ENCODE results near the gene CLTRN. TPM values are rescaled to one million over a fixed set of nuclear protein-coding genes. Genes with fewer than 3 reads are reported as not detected.

The CLTRN gene
- total and polyA plus RNA-seq, 2 of the 13 experiments (the other 11 are each of a cell fraction or from before 2014, with no cell fraction given): 0.37 to 0.53 TPM

DNA sequence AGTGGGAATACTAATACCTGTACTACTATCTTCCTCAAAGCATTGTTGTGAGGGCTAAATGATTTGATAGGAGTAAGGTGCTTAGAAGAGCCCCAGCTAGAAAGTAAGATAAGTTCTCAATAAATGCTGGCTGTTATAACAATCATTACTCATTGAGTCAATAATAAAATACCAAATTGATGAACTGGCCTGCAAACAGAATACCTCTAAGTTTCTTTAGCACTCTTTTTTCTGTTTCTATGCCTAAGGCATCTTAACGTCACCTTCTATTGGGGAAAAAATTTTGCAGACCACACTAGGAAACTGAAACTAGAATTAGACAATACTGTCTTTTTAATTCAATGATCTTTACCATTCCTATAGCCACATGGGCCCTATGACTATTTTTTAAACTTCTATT, 1.2 kb downstream of the CLTRN start:
- DNase-seq (ENCODE audit: low spot score): no peak
- no peak overlapping the region for H3K4me2 ChIP-seq (ENCODE audit: low read depth, low read length)
- 0 out of 2 replicates have a peak, but pooled peaks cover 11% of the 10 kb centered on the region for H3K4me1 ChIP-seq (ENCODE audit: insufficient read depth, low read length)
- ATAC-seq: no peak
- no peaks in the 10 kb centered on the region for H3K79me2 ChIP-seq (ENCODE audit: insufficient read depth, low read length)
- no peak overlapping the region for H3K9ac ChIP-seq (ENCODE audit: insufficient read depth, low read depth, low read length)
- intact Hi-C loops (cut with micrococcal nuclease; ENCODE audit: unreplicated experiment) (no loop called here), in situ Hi-C loops (cut with HindIII; ENCODE audit: extremely low pct_ligation_motif_present, low pct_unique_long_range_greater_than_20kb) (no loop called here)
- FAIRE-seq: no peak
- no peak overlapping the region for H2AFZ ChIP-seq (ENCODE audit: low read length)
- no peaks in the 10 kb centered on the region for H3K27me3 ChIP-seq (ENCODE audit: control insufficient read depth in 1 of 2, insufficient read depth in 2 of 2, low read length in 2 of 2)
- BruUV-seq (replicated peaks): no TSS peak
- H3K36me3 ChIP-seq (replicated peaks in 1 of 2; ENCODE audit: control insufficient read depth in 1 of 2, insufficient read depth in 2 of 2, low read length in 2 of 2): no peaks in the 10 kb centered on the region
- TF ChIP-seq ARHGAP35 (CRISPR knock-in tag; IDR thresholded peaks at IDR 0.05; ENCODE audit: borderline replicate concordance) (no peak), SNAI1 (CRISPR knock-in tag; IDR thresholded peaks at IDR 0.05; ENCODE audit: borderline replicate concordance) (no peak), ZNF749 (CRISPR knock-in tag; IDR thresholded peaks at IDR 0.05; ENCODE audit: borderline replicate concordance) (no peak), MAFK (conservative IDR thresholded peaks at IDR 0.05 in 1 of 2, IDR thresholded peaks at IDR 0.05 in 1 of 2; ENCODE audit: low read length in 2 of 2) (no peak), ZNF562 (CRISPR knock-in tag; IDR thresholded peaks at IDR 0.05; ENCODE audit: borderline replicate concordance) (no peak), ZNF891 (CRISPR knock-in tag; IDR thresholded peaks at IDR 0.05) (no peak), PLSCR1 (CRISPR knock-in tag; IDR thresholded peaks at IDR 0.05; ENCODE audit: borderline replicate concordance) (no peak), ZBTB7B (CRISPR knock-in tag; IDR thresholded peaks at IDR 0.05) (no peak), ZNF10 (CRISPR knock-in tag; IDR thresholded peaks at IDR 0.05; ENCODE audit: borderline replicate concordance, low read depth) (no peak), ZNF549 (CRISPR knock-in tag; IDR thresholded peaks at IDR 0.05) (no peak), ZNF546 (CRISPR knock-in tag; conservative IDR thresholded peaks at IDR 0.05) (no peak), ZNF607 (CRISPR knock-in tag; IDR thresholded peaks at IDR 0.05; ENCODE audit: borderline replicate concordance) (no peak), ZFAT (CRISPR knock-in tag; conservative IDR thresholded peaks at IDR 0.05) (no peak), EED (CRISPR knock-in tag; IDR thresholded peaks at IDR 0.05) (no peak), CCDC6 (CRISPR knock-in tag; IDR thresholded peaks at IDR 0.05) (no peak), ZNF33B (CRISPR knock-in tag; IDR thresholded peaks at IDR 0.05) (no peak), KLF13 (CRISPR knock-in tag; IDR thresholded peaks at IDR 0.05) (no peak)
- TF ChIP-seq, protein P1, sequence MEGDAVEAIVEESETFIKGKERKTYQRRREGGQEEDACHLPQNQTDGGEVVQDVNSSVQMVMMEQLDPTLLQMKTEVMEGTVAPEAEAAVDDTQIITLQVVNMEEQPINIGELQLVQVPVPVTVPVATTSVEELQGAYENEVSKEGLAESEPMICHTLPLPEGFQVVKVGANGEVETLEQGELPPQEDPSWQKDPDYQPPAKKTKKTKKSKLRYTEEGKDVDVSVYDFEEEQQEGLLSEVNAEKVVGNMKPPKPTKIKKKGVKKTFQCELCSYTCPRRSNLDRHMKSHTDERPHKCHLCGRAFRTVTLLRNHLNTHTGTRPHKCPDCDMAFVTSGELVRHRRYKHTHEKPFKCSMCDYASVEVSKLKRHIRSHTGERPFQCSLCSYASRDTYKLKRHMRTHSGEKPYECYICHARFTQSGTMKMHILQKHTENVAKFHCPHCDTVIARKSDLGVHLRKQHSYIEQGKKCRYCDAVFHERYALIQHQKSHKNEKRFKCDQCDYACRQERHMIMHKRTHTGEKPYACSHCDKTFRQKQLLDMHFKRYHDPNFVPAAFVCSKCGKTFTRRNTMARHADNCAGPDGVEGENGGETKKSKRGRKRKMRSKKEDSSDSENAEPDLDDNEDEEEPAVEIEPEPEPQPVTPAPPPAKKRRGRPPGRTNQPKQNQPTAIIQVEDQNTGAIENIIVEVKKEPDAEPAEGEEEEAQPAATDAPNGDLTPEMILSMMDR (CRISPR knock-in tag; IDR thresholded peaks at IDR 0.05): no peak
- TF ChIP-seq, protein P2, sequence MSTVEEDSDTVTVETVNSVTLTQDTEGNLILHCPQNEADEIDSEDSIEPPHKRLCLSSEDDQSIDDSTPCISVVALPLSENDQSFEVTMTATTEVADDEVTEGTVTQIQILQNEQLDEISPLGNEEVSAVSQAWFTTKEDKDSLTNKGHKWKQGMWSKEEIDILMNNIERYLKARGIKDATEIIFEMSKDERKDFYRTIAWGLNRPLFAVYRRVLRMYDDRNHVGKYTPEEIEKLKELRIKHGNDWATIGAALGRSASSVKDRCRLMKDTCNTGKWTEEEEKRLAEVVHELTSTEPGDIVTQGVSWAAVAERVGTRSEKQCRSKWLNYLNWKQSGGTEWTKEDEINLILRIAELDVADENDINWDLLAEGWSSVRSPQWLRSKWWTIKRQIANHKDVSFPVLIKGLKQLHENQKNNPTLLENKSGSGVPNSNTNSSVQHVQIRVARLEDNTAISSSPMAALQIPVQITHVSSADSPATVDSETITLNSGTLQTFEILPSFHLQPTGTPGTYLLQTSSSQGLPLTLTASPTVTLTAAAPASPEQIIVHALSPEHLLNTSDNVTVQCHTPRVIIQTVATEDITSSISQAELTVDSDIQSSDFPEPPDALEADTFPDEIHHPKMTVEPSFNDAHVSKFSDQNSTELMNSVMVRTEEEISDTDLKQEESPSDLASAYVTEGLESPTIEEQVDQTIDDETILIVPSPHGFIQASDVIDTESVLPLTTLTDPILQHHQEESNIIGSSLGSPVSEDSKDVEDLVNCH (CRISPR knock-in tag; IDR thresholded peaks at IDR 0.05): no peak
- TF ChIP-seq, protein P3, sequence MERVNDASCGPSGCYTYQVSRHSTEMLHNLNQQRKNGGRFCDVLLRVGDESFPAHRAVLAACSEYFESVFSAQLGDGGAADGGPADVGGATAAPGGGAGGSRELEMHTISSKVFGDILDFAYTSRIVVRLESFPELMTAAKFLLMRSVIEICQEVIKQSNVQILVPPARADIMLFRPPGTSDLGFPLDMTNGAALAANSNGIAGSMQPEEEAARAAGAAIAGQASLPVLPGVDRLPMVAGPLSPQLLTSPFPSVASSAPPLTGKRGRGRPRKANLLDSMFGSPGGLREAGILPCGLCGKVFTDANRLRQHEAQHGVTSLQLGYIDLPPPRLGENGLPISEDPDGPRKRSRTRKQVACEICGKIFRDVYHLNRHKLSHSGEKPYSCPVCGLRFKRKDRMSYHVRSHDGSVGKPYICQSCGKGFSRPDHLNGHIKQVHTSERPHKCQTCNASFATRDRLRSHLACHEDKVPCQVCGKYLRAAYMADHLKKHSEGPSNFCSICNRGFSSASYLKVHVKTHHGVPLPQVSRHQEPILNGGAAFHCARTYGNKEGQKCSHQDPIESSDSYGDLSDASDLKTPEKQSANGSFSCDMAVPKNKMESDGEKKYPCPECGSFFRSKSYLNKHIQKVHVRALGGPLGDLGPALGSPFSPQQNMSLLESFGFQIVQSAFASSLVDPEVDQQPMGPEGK (CRISPR knock-in tag; IDR thresholded peaks at IDR 0.05): no peak
- H3K4me3 ChIP-seq (replicated peaks in 1 of 3; ENCODE audit: insufficient read depth in 1 of 3, low read depth in 2 of 3, low read length in 3 of 3): no peak overlapping the region
- no peak overlapping the region for H3K27ac ChIP-seq (ENCODE audit: extremely low read length, insufficient read depth, low read length)
- 75% methylated on average over 1 of the region's 1 CpG for WGBS (ENCODE audit: low lambda C conversion rate)
- no peaks in the 10 kb centered on the region for H4K20me1 ChIP-seq (ENCODE audit: insufficient read depth, low read length)
- no peaks in the 10 kb centered on the region for H3K9me3 ChIP-seq (ENCODE audit: low read length)
- ChIA-PET POLR2A (no interaction called here), CTCF (ENCODE audit: low intra/inter-chr PET ratio, low total read pairs) (no interaction called here)

All from HepG2 (cell line).